Lower lobe of right lung (tissue), 2 donors: ENCODE measurements around the gene TRIM15. TPM values are rescaled to one million over a fixed set of nuclear protein-coding genes. Genes with fewer than 3 reads are reported as not detected.

Source experiments
- ATAC-seq, 2 donors: fragments of 200-7000 bp; cut with Tn5 transposase; one replicate each; pipeline ENCODE4 v1.9.1; 2020 to 2022; ENCODE audit warnings: mild to moderate bottlenecking in 2 of 2, moderate library complexity in 2 of 2
- DNase-seq: peaks from one replicate; pipeline ENCODE4 v3.0.0-alpha.2; 2020
- H3K27ac ChIP-seq: fragments of 200-600 bp; one replicate; pipeline ENCODE4 v1.8.0; 2022
- H3K27me3 ChIP-seq: fragments of 200-600 bp; one replicate; pipeline ENCODE4 v1.8.0; 2022; ENCODE audit warnings: low read depth
- H3K36me3 ChIP-seq: fragments of 200-600 bp; one replicate; pipeline ENCODE4 v1.8.0; 2022; ENCODE audit warnings: mild to moderate bottlenecking
- H3K4me1 ChIP-seq: fragments of 200-600 bp; one replicate; pipeline ENCODE4 v1.8.0; 2022
- H3K4me3 ChIP-seq: fragments of 200-600 bp; one replicate; pipeline ENCODE4 v1.8.0; 2022; ENCODE audit warnings: mild to moderate bottlenecking
- H3K9me3 ChIP-seq: fragments of 200-600 bp; one replicate; pipeline ENCODE4 v1.8.0; 2022
- CTCF ChIP-seq: fragments of 200-600 bp; IDR thresholded peaks from one replicate; pipeline ENCODE4 v1.8.0; 2022; ENCODE audit warnings: antibody characterized with exemption, mild to moderate bottlenecking
- intact Hi-C: fragments of 100-400 bp; cut with DNase I; formaldehyde crosslinking; loops from one replicate; pipeline ENCODE4 v1.11.0; 2022
- total RNA-seq: library from RNA; stranded (reverse); fragmentation: NEBNext Ultra II Directional; extraction: Animal tissue kit (Norgen Biotek cat#: 25700); gene quantifications from one replicate; pipeline ENCODE4 v1.2.1, GENCODE V29; 2021
- donor health status: DM: no; HTN: yes; CAD: no; lungs with severe emphysema.

TRIM15 gene
- total RNA-seq, 1 donor from 2014 or later = not detected

DNA sequence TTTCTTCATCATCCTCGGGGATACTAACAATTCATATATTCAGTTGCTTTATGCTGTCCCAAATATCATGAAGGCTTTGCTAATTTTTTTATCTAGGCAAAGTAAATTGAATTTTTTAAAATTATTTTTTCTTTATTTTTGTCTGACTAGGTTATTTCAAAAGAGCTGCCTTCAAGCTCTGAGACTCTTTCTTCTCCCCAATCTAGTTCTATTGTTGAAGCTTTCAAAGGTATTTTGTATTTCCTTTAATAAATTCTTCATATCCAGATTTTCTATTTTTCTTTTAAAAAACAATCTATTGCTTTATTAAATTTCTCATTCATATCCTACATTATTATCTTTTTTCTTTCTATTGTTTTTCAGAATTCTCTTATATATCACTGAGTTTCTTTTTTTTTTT lies 16.8 kb downstream of the TRIM15 start:
- no peak overlapping the region for H3K4me3 ChIP-seq
- DNase-seq = no peak
- no peaks in the 10 kb centered on the region for H3K9me3 ChIP-seq
- no peak for ATAC-seq
- H3K36me3 ChIP-seq = peaks cover 8% of the 10 kb centered on the region
- no peak for TF ChIP-seq CTCF
- intact Hi-C loops = no loop called here
- no peaks in the 10 kb centered on the region for H3K27me3 ChIP-seq
- no peak overlapping the region for H3K27ac ChIP-seq
- H3K4me1 ChIP-seq = no peaks in the 10 kb centered on the region

DNA sequence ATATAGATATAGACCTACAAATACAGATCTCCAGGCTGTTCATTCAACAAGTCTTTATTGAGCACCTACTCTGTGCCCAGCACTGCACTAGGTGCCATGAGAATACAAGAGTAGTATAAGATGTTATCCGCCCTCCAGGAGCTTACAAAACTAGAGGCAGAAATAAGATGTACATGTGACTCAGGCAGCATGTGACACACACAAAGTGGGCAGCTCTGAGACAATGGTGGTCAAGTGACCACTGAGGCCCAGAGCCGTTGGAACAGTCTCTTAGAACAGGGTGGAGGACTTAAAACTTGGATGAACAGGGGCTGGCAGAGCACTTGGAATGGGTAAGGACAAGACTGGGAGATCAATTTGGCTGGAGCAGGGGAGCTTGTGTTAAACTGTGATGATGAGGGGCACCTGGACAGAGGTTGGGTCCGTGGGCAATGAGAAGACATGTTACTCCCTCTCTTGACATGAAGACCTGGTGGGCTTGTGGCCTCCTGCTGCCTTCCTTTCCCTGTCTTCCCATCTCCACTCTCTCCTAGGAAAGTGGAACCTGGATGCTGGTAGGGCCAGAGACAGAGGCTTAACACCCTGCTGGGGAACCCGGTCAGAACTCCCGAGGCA lies 21.2 kb downstream of the TRIM15 start:
- Histone ChIP-seq H3K27ac (no peak overlapping the region), H3K9me3 (no peaks in the 10 kb centered on the region), H3K36me3 (peaks cover 48% of the 10 kb centered on the region), H3K4me1 (no peaks in the 10 kb centered on the region), H3K4me3 (no peak overlapping the region), H3K27me3 (no peaks in the 10 kb centered on the region)
- DNase-seq (no peak), ATAC-seq (no peak)
- intact Hi-C loops = no loop called here
- no peak for TF ChIP-seq CTCF

DNA sequence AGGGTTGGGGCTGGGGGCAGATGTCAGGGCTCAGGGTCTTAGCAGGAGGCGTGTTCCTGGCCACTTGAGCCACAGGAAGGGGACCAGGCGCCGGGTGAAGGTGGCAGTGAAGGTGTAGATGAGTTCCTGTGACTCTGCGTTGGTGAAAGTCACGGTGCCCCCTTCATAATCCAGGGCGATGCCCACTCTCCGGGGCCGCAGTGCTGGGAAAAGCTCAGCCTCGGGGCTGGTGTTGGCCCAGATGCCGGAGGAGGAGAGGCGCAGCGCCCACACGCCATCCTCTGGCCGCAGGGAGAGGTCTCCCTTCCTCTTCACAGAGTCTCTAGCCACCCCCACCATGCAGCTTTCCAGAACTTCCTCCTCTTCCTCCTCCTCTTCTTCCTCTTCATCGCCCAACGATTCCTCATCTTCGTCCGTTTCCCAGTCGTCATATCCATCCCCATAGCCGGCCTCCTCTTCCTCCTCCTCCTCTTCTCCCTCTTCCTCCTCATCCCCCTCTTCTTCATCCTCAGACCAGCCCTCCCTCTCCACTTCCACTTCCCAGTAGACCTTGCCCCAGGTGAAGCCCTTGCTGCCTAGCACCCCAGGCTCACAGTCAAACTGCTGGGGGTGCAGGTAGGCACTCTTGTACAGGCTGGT lies 22.6 kb downstream of the TRIM15 start:
- H3K4me1 ChIP-seq = no peaks in the 10 kb centered on the region
- no peak overlapping the region for H3K4me3 ChIP-seq
- no peaks in the 10 kb centered on the region for H3K9me3 ChIP-seq
- peaks cover 63% of the 10 kb centered on the region for H3K36me3 ChIP-seq
- ATAC-seq (no peak), DNase-seq (no peak)
- no peak for TF ChIP-seq CTCF
- H3K27me3 ChIP-seq = no peaks in the 10 kb centered on the region
- no peak overlapping the region for H3K27ac ChIP-seq
- intact Hi-C loops = no loop called here

GRCh38 chr6:30188541-30188940 lies 25.2 kb downstream of the TRIM15 start:
- no peak for ATAC-seq
- intact Hi-C loops = no loop called here
- TF ChIP-seq CTCF = no peak

DNA sequence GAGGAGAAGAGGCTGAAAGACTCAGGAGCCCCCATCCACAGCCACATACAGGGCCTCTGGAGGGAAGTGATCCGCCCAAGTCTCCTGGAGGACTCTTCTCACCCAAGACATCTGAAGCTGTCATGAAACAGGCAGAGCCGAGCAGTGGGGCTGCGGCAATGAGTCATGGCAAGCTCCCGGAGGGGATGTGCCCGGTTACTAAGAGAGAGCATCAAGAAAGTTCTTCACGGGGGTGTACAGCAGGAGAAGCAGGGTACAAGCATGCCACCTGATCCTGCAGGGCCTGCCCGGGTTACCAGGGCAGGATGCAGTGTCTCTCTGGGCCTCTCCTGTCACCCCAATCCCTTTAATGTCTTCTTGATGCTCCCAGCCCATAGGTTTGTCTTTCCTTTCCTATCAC lies 28.7 kb downstream of the TRIM15 start:
- Histone ChIP-seq H3K4me3 (no peak overlapping the region), H3K36me3 (peaks cover 89% of the 10 kb centered on the region), H3K27ac (no peak overlapping the region), H3K4me1 (no peaks in the 10 kb centered on the region), H3K27me3 (no peaks in the 10 kb centered on the region), H3K9me3 (no peaks in the 10 kb centered on the region)
- intact Hi-C loops = no loop called here
- peak in 1 of 2 donors; percentile 19 for ATAC-seq
- no peak for DNase-seq
- TF ChIP-seq CTCF = no peak

More at GRCh38 chr6:30188541-30188940, 25.2 kb downstream of the TRIM15 start:
- no peaks in the 10 kb centered on the region for H3K27me3 ChIP-seq
- DNase-seq = no peak
- H3K9me3 ChIP-seq = no peaks in the 10 kb centered on the region
- H3K36me3 ChIP-seq = peaks cover 81% of the 10 kb centered on the region
- H3K4me3 ChIP-seq = no peak overlapping the region
- H3K4me1 ChIP-seq = no peaks in the 10 kb centered on the region
- H3K27ac ChIP-seq = no peak overlapping the region
